Epithelial cell of proximal tubule (primary cell): ENCODE data around the gene KDM8. TPM values are rescaled to one million over a fixed set of nuclear protein-coding genes. Genes with fewer than 3 reads are reported as not detected.

Experiments
- DNase-seq: peaks from one replicate; pipeline ENCODE4 v3.0.0-alpha.2; 2011; ENCODE audit warnings: low read depth
- H3K4me3 ChIP-seq: 2 replicates; pipeline ENCODE4 v1.5.1; 2011; ENCODE audit warnings: low read depth, mild to moderate bottlenecking, low read length
- CTCF ChIP-seq: conservative IDR thresholded peaks from 2 replicates; pipeline ENCODE4 v1.5.1; 2012; ENCODE audit warnings: low read depth, mild to moderate bottlenecking, low read length
- total RNA-seq: library from RNA; depleted of rRNA; stranded (reverse); fragments of >200 nt; gene quantifications from 2 replicates; pipeline ENCODE4 v1.2.3, GENCODE V29; 2015

KDM8 gene
- total RNA-seq, 1 donor from 2014 or later, result 13.8 TPM

DNA sequence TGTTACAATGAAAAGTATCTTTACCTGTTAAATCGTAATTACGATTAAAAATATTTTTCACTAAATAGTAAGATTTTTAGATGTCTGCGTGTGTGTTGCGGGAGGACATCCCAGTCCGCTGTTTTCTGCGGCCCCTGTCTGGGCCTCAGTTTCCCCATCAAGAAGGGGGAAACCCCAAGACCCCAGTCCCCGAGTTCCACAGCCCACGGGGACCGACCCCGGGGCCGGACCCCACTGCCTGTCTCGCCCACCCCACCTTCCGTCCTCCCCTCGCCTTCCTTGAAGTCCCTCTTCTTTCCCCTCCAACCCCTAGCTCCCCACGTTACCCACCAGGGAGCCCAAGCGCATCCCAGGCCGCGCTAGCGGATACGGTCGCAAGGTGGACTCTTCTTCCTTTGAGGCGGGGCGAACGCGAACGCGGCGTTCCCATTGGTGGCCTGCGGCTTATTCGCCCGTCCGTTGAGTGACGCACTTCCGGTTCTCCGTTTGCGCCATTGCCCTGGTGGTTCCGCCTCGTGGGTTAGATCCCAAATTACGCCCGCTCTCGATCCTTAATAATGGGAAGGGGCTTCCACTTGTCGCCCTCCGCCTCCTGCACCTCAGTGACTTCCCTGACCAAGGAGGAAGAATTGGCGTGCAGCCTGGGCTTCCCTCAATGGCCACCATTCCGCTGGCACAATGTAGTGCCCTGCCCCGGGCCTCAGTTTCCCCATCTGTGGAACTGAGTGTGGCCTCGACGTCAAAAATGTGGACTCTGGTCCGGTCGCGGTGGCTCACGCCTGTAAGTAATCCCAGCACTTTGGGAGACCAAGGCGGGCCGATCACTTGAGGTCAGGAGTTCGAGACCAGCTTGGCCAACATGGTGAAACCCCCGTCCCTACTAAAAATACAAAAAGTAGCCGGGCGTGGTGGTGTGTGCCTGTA lies 65.3 kb downstream of the KDM8 start, which contains the start of gene NSMCE1:
Gene NSMCE1, minus strand, starts transcription at position 397 of the 924 bp plus-strand sequence. CDS start 11,202 bp downstream, outside the sequence.
- peak within 1 kb of the TSS; percentile 96 for H3K4me3 ChIP-seq
- peak; percentile 46 for DNase-seq
- no peak for TF ChIP-seq CTCF

DNA sequence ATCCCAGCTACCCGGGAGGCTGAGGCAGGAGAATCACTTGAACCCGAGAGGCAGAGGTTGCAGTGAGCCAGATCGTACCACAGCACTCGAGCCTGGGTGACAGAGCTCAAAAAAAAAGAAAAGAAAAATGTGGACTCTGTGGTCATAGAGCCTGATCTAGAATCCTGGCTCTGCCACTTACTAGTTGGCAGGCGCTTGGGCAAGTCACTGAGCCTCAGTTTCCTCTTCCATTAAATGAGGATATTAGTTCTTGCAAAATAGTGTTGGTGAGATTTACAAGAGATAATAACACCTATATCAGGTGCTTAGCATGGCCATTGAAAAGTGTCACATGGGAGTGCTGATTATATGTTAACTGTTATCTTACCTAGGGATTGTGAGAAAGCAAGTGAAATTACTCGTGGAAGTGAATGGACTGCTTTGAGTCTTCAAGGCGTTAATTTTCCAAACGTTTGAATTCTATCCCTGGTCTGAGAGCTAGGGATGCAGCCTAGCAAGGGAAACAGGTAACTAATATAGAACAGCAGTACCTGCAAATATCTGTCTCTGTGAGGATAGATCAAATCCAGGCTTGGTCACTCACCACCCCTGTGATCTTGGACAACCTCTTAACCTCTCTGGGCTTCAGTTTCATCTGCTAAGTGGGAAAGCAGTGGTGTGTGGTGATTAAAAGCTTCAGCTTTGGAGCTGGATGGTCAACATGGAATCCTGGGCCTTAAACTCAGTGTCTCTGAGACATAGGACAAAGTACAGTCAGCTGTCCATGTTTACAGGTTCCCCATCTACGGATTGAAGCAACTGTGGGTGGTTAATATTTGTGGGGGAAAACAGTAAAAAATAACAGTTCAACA lies 66.2 kb downstream of the KDM8 start:
- no peak for TF ChIP-seq CTCF

GRCh38 chr16:27270349-27270748 lies 67.0 kb downstream of the KDM8 start:
- TF ChIP-seq CTCF, result no peak
- no peak for DNase-seq
- no peak overlapping the region for H3K4me3 ChIP-seq

More for the DNA sequence above, 66.2 kb downstream of the KDM8 start:
- DNase-seq, result no peak
- peak overlapping the region; percentile 96 for H3K4me3 ChIP-seq

Other genes starting within 250 kb of the KDM8 start
- gene C16orf82, start 136.6 kb upstream of the KDM8 start, total RNA-seq, result not detected in 2 replicates
- 67.1 and 86.3 TPM in 2 replicates for gene NSMCE1, start 65.2 kb downstream of the KDM8 start, total RNA-seq
- 33.7 and 36.8 TPM in 2 replicates for gene IL4R, start 110.4 kb downstream of the KDM8 start, total RNA-seq
- 0.29 TPM in 1 of 2 replicates, not detected in the other for gene IL21R, start 198.6 kb downstream of the KDM8 start, total RNA-seq